Cardiac atrium fibroblast (primary cell): ENCODE data around the gene RIMKLA. TPM values are rescaled to one million over a fixed set of nuclear protein-coding genes. Genes with fewer than 3 reads are reported as not detected.

ENCODE experiments used
- total RNA-seq: library from RNA; depleted of rRNA; stranded (reverse); fragments of >200 nt; gene quantifications from 2 replicates; pipeline ENCODE4 v1.2.3, GENCODE V29; 2015

The RIMKLA gene
- not detected in 2 replicates for total RNA-seq

GRCh38 chr1:42380586-42381279 lies at the start of gene RIMKLA:
Gene RIMKLA, plus strand, starts transcription at chr1:42380792. Its CDS starts 143 bp downstream, at chr1:42380935.

GRCh38 chr1:42335050-42335808 lies 45.4 kb upstream of the RIMKLA start, which contains the start of gene FOXJ3:
Gene FOXJ3, minus strand, starts transcription at chr1:42335235. Its CDS starts 24,142 bp downstream, at chr1:42311093.

GRCh38 chr1:42456010-42456753 lies 75.6 kb downstream of the RIMKLA start, which contains the start of the genes PPCS and ZMYND12:
Gene PPCS, plus strand, starts transcription at chr1:42456543. Its CDS starts 23 bp downstream, at chr1:42456566.
Gene ZMYND12, minus strand, starts transcription at chr1:42456022. Its CDS starts 25 bp downstream, at chr1:42455997.

GRCh38 chr1:42462828-42463763 lies 82.5 kb downstream of the RIMKLA start, which contains the start of gene CCDC30:
Gene CCDC30, plus strand, starts transcription at chr1:42463286. Its CDS starts 17,266 bp downstream, at chr1:42480552.

Other genes starting within 250 kb of the RIMKLA start
- not detected in 2 replicates for gene GUCA2B, start 227.4 kb upstream of the RIMKLA start, total RNA-seq
- gene GUCA2A, start 216.0 kb upstream of the RIMKLA start, total RNA-seq = not detected in 2 replicates
- gene FOXJ3, start 45.6 kb upstream of the RIMKLA start, total RNA-seq = 15.5 and 23.7 TPM in 2 replicates
- gene ZMYND12, start 75.2 kb downstream of the RIMKLA start, total RNA-seq = 0.81 and 2.9 TPM in 2 replicates
- gene PPCS, start 75.8 kb downstream of the RIMKLA start, total RNA-seq = 30.0 and 55.1 TPM in 2 replicates
- under 0.01 and 0.18 TPM in 2 replicates for gene CCDC30, start 82.5 kb downstream of the RIMKLA start, total RNA-seq